ENCODE results near the gene GJA5. TPM values are rescaled to one million over a fixed set of nuclear protein-coding genes. Genes with fewer than 3 reads are reported as not detected.

Gene GJA5
- 0.19 TPM for polyA plus RNA-seq (2013, experiment 1 of 2; ENCODE audit: insufficient read length)
- polyA plus RNA-seq (2013, experiment 2 of 2; ENCODE audit: insufficient read length), result 0.19 TPM

GRCh38 chr1:147760481-147761260 lies at the start of gene GJA5:
GJA5 (minus strand) TSS chr1:147760602; CDS start chr1:147759238, 1,364 bp downstream.
- peak; percentile 19 for DNase-seq

- no peak for DNase-seq
Measured at GRCh38 chr1:147809236-147809635, 48.8 kb upstream of the GJA5 start.

GRCh38 chr1:147808025-147808424 lies 47.6 kb upstream of the GJA5 start:
- no peak for DNase-seq

- DNase-seq, result no peak
Measured at GRCh38 chr1:147807405-147807804, 47.0 kb upstream of the GJA5 start.

- no peak for DNase-seq
Measured at GRCh38 chr1:147804942-147805723, 44.7 kb upstream of the GJA5 start.

GRCh38 chr1:147800804-147801203 lies 40.4 kb upstream of the GJA5 start:
- no peak for DNase-seq

- peak; percentile 10 for DNase-seq
Measured at GRCh38 chr1:147798731-147799130, 38.3 kb upstream of the GJA5 start.

GRCh38 chr1:147794570-147794969 lies 34.2 kb upstream of the GJA5 start:
- DNase-seq, result no peak

- no peak for DNase-seq
Measured at GRCh38 chr1:147791876-147792275, 31.5 kb upstream of the GJA5 start.

- DNase-seq, result no peak
Measured at GRCh38 chr1:147787765-147788164, 27.4 kb upstream of the GJA5 start.

- DNase-seq, result no peak
Measured at GRCh38 chr1:147786536-147786935, 26.1 kb upstream of the GJA5 start.

GRCh38 chr1:147785794-147786506 lies 25.5 kb upstream of the GJA5 start:
- no peak for DNase-seq

GRCh38 chr1:147784941-147785340 lies 24.5 kb upstream of the GJA5 start:
- DNase-seq, result no peak

GRCh38 chr1:147781056-147781471 lies 20.7 kb upstream of the GJA5 start:
- no peak for DNase-seq

- DNase-seq, result no peak
Measured at GRCh38 chr1:147777694-147778093, 17.3 kb upstream of the GJA5 start.

- no peak for DNase-seq
Measured at GRCh38 chr1:147773215-147773715, 12.9 kb upstream of the GJA5 start.

- peak; percentile 34 for DNase-seq
Measured at GRCh38 chr1:147772570-147772969, 12.2 kb upstream of the GJA5 start.

GRCh38 chr1:147771226-147772125 lies 11.1 kb upstream of the GJA5 start:
- peak; percentile 77 for DNase-seq

GRCh38 chr1:147769106-147769505 lies 8.7 kb upstream of the GJA5 start:
- no peak for DNase-seq

- no peak for DNase-seq
Measured at GRCh38 chr1:147768582-147768981, 8.2 kb upstream of the GJA5 start.

GRCh38 chr1:147768101-147768500 lies 7.7 kb upstream of the GJA5 start:
- no peak for DNase-seq

All from fibroblast of skin of back (primary cell).